WTC11 (cell line): ENCODE measurements around the gene NIT2. TPM values are rescaled to one million over a fixed set of nuclear protein-coding genes. Genes with fewer than 3 reads are reported as not detected.

Source experiments
- ATAC-seq: fragments of 200-7000 bp; cut with Tn5 transposase; 2 replicates; pipeline ENCODE4 v1.10.0; 2021; ENCODE audit warnings: mild to moderate bottlenecking, moderate library complexity
- CTCF ChIA-PET: fragments of 300-600 bp; sonication (Branson Sonifier 250); formaldehyde crosslinking; loops from one replicate; lab custom pipeline; 2021; ENCODE audit warnings: antibody characterized with exemption; lab: Charles Lee
- POLR2A ChIA-PET: fragments of 350-600 bp; sonication (Branson Sonifier 250); formaldehyde crosslinking; loops from one replicate; lab custom pipeline; 2021; ENCODE audit warnings: antibody characterized with exemption; lab: Charles Lee
- DNase-seq: peaks from one replicate; pipeline ENCODE4 v3.0.0; 2021; ENCODE audit warnings: low spot score
- H3K27ac Mint-ChIP-seq: 2 replicates; pipeline ENCODE4 v1.8.0; 2021; ENCODE audit warnings: mixed read lengths
- H3K27me3 Mint-ChIP-seq: 2 replicates; pipeline ENCODE4 v1.8.0; 2021; ENCODE audit warnings: low read depth, mild to moderate bottlenecking, moderate library complexity, mixed read lengths
- H3K36me3 Mint-ChIP-seq: 2 replicates; pipeline ENCODE4 v1.8.0; 2021; ENCODE audit warnings: mixed read lengths
- H3K4me1 Mint-ChIP-seq: 2 replicates; pipeline ENCODE4 v1.8.0; 2022; ENCODE audit warnings: mixed read lengths
- H3K4me3 Mint-ChIP-seq: 2 replicates; pipeline ENCODE4 v1.8.0; 2021; ENCODE audit warnings: mild to moderate bottlenecking, moderate library complexity, mixed read lengths
- H3K9me3 Mint-ChIP-seq: 2 replicates; pipeline ENCODE4 v1.8.0; 2021; ENCODE audit warnings: mixed read lengths
- CBFB ChIP-seq: sonication (generic); formaldehyde crosslinking; IDR thresholded peaks from 2 replicates; pipeline ENCODE4 v1.8.1; 2022; ENCODE audit warnings: mild to moderate bottlenecking, low read depth, missing genetic modification reagents
- ELF4 ChIP-seq: sonication (generic); formaldehyde crosslinking; IDR thresholded peaks from 2 replicates; pipeline ENCODE4 v1.8.1; 2022; ENCODE audit warnings: low read depth, mild to moderate bottlenecking, moderate library complexity, missing genetic modification reagents
- ESRRA ChIP-seq: sonication (generic); formaldehyde crosslinking; IDR thresholded peaks from 2 replicates; pipeline ENCODE4 v1.8.1; 2022; ENCODE audit warnings: mild to moderate bottlenecking, missing genetic modification reagents, borderline replicate concordance
- ETV6 ChIP-seq: sonication (generic); formaldehyde crosslinking; IDR thresholded peaks from 2 replicates; pipeline ENCODE4 v1.8.1; 2022; ENCODE audit warnings: mild to moderate bottlenecking, missing genetic modification reagents
- IRF2 ChIP-seq: sonication (generic); formaldehyde crosslinking; IDR thresholded peaks from 2 replicates; pipeline ENCODE4 v1.8.0; 2022; ENCODE audit warnings: low read depth, missing genetic modification reagents, borderline replicate concordance
- JAZF1 ChIP-seq: fragments of 250-450 bp; sonication (Bioruptor Pico); IDR thresholded peaks from 2 replicates; pipeline ENCODE4 v1.9.0; 2021; ENCODE audit warnings: moderate library complexity, mild to moderate bottlenecking, inconsistent platforms
- NFYB ChIP-seq: sonication (generic); formaldehyde crosslinking; conservative IDR thresholded peaks from 2 replicates; pipeline ENCODE4 v1.8.0; 2022; ENCODE audit warnings: low read depth, missing genetic modification reagents
- RORB ChIP-seq: fragments of 250-450 bp; sonication (Bioruptor Pico); IDR thresholded peaks from 2 replicates; pipeline ENCODE4 v1.9.0; 2021; ENCODE audit warnings: mild to moderate bottlenecking
- TCF7 ChIP-seq: sonication (generic); formaldehyde crosslinking; IDR thresholded peaks from 2 replicates; pipeline ENCODE4 v1.8.0; 2022; ENCODE audit warnings: mild to moderate bottlenecking, low read depth, missing genetic modification reagents, moderate library complexity
- TEAD1 ChIP-seq: sonication (generic); formaldehyde crosslinking; IDR thresholded peaks from 2 replicates; pipeline ENCODE4 v1.8.0; 2022; ENCODE audit warnings: mild to moderate bottlenecking, missing genetic modification reagents
- TEAD4 ChIP-seq: sonication (generic); formaldehyde crosslinking; IDR thresholded peaks from 2 replicates; pipeline ENCODE4 v1.8.0; 2022; ENCODE audit warnings: mild to moderate bottlenecking, missing genetic modification reagents
- TP53 ChIP-seq: sonication (generic); formaldehyde crosslinking; IDR thresholded peaks from 2 replicates; pipeline ENCODE4 v1.8.1; 2023; ENCODE audit warnings: mild to moderate bottlenecking, missing genetic modification reagents
- ZNF121 ChIP-seq: sonication (generic); formaldehyde crosslinking; IDR thresholded peaks from 2 replicates; pipeline ENCODE4 v1.8.0; 2023; ENCODE audit warnings: missing genetic modification reagents
- ZNF416 ChIP-seq: fragments of 250-450 bp; sonication (Bioruptor Pico); IDR thresholded peaks from 2 replicates; pipeline ENCODE4 v1.9.0; 2021; ENCODE audit warnings: mild to moderate bottlenecking, inconsistent platforms
- total RNA-seq: library from RNA; stranded (reverse); gene quantifications from 3 replicates; pipeline ENCODE4 v1.2.3, GENCODE V29; 2021
- TF ChIP-seq, protein P1 (sequence below): sonication (generic); formaldehyde crosslinking; IDR thresholded peaks from 2 replicates; pipeline ENCODE4 v1.8.1; 2022; ENCODE audit warnings: low read depth, missing genetic modification reagents, borderline replicate concordance
- TF ChIP-seq, protein P2 (sequence below): sonication (generic); formaldehyde crosslinking; IDR thresholded peaks from 2 replicates; pipeline ENCODE4 v1.8.1; 2023; ENCODE audit warnings: mild to moderate bottlenecking, missing genetic modification reagents
- TF ChIP-seq, protein P3 (sequence below): sonication (generic); formaldehyde crosslinking; IDR thresholded peaks from 2 replicates; pipeline ENCODE4 v1.8.0; 2023; ENCODE audit warnings: missing genetic modification reagents
- TF ChIP-seq, protein P4 (sequence below): sonication (generic); formaldehyde crosslinking; IDR thresholded peaks from 2 replicates; pipeline ENCODE4 v1.8.1; 2023; ENCODE audit warnings: mild to moderate bottlenecking, missing genetic modification reagents, moderate library complexity
- TF ChIP-seq, protein P5 (sequence below): sonication (generic); formaldehyde crosslinking; IDR thresholded peaks from 2 replicates; pipeline ENCODE4 v1.8.1; 2022; ENCODE audit warnings: mild to moderate bottlenecking, moderate library complexity, missing genetic modification reagents
- TF ChIP-seq, protein P6 (sequence below): sonication (generic); formaldehyde crosslinking; IDR thresholded peaks from 2 replicates; pipeline ENCODE4 v1.8.1; 2022; ENCODE audit warnings: missing genetic modification reagents, borderline replicate concordance
- TF ChIP-seq, protein P7 (sequence below): fragments of 250-450 bp; sonication (Bioruptor Pico); IDR thresholded peaks from 2 replicates; pipeline ENCODE4 v1.8.0; 2021; ENCODE audit warnings: mild to moderate bottlenecking

NIT2 gene
- total RNA-seq, 1 experiment from 2014 or later, result 27.3 TPM

DNA sequence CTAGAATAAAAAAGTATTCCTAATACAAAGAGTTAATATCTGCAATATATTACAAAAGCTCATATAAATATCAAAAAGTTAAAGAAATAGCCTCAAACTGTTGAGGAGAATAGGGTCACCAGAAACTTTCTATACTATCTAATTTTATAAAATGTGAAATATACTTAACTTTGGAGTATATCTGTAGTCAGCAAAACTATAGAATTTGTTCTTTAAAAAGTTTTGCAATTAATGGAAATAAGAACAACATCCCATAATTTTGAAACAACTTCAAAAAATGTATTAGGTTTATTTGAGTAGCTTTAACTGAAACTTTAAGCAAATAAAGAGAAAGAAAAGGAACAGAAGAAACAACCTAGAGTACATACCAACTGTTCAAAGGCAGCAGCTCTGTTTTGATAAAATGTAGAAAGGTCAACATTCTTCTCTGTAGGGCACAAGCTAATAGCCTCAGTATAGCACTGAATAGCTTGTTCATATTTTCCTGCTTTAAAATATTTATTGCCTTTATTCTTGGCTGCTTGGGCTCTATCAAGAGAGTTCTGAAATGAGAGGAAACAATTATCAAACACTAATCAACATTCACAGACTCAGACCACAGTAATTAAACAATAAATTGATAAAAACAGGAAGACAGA is 52.0 kb downstream of the NIT2 start (continued):
- TF ChIP-seq, protein P1, sequence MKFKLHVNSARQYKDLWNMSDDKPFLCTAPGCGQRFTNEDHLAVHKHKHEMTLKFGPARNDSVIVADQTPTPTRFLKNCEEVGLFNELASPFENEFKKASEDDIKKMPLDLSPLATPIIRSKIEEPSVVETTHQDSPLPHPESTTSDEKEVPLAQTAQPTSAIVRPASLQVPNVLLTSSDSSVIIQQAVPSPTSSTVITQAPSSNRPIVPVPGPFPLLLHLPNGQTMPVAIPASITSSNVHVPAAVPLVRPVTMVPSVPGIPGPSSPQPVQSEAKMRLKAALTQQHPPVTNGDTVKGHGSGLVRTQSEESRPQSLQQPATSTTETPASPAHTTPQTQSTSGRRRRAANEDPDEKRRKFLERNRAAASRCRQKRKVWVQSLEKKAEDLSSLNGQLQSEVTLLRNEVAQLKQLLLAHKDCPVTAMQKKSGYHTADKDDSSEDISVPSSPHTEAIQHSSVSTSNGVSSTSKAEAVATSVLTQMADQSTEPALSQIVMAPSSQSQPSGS (CRISPR knock-in tag), result no peak
- TF ChIP-seq ZNF416 (CRISPR knock-in tag), result no peak
- TF ChIP-seq, all 79 proteins: peak for 0

DNA sequence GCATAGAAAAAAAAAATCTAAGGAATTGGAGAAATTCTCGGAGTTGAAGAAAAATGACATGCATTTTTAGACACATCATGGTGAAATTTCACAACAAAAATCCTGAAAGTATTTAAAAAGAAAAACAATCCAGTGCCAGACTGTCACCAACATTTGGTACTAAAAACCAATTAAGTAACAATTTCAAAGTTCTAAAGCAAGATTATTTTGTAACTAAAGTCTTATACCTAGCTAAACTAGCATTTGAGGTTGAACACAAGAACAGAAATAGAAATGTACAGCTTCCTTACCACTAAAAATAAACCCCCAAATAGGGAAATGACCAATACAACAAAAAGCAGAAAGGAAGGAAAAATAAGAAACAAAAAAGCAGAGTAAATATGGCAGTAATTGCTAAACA is 54.5 kb downstream of the NIT2 start:
- H3K9me3 Mint-ChIP-seq, result peaks cover 11% of the 10 kb centered on the region
- peaks cover 5% of the 10 kb centered on the region for H3K4me1 Mint-ChIP-seq
- DNase-seq, result no peak
- no peak overlapping the region for H3K4me3 Mint-ChIP-seq
- TF ChIP-seq TEAD1 (CRISPR knock-in tag) (no peak), TP53 (CRISPR knock-in tag) (no peak), IRF2 (CRISPR knock-in tag) (no peak), ZNF416 (CRISPR knock-in tag) (no peak), JAZF1 (CRISPR knock-in tag) (no peak), CBFB (CRISPR knock-in tag) (no peak), RORB (CRISPR knock-in tag) (no peak), TCF7 (CRISPR knock-in tag) (no peak)
- TF ChIP-seq, protein P2, sequence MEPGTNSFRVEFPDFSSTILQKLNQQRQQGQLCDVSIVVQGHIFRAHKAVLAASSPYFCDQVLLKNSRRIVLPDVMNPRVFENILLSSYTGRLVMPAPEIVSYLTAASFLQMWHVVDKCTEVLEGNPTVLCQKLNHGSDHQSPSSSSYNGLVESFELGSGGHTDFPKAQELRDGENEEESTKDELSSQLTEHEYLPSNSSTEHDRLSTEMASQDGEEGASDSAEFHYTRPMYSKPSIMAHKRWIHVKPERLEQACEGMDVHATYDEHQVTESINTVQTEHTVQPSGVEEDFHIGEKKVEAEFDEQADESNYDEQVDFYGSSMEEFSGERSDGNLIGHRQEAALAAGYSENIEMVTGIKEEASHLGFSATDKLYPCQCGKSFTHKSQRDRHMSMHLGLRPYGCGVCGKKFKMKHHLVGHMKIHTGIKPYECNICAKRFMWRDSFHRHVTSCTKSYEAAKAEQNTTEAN (CRISPR knock-in tag), result no peak
- TF ChIP-seq, protein P3, sequence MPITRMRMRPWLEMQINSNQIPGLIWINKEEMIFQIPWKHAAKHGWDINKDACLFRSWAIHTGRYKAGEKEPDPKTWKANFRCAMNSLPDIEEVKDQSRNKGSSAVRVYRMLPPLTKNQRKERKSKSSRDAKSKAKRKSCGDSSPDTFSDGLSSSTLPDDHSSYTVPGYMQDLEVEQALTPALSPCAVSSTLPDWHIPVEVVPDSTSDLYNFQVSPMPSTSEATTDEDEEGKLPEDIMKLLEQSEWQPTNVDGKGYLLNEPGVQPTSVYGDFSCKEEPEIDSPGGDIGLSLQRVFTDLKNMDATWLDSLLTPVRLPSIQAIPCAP (CRISPR knock-in tag), result no peak
- TF ChIP-seq, protein P4, sequence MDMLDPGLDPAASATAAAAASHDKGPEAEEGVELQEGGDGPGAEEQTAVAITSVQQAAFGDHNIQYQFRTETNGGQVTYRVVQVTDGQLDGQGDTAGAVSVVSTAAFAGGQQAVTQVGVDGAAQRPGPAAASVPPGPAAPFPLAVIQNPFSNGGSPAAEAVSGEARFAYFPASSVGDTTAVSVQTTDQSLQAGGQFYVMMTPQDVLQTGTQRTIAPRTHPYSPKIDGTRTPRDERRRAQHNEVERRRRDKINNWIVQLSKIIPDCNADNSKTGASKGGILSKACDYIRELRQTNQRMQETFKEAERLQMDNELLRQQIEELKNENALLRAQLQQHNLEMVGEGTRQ (CRISPR knock-in tag), result no peak
- TF ChIP-seq, protein P5, sequence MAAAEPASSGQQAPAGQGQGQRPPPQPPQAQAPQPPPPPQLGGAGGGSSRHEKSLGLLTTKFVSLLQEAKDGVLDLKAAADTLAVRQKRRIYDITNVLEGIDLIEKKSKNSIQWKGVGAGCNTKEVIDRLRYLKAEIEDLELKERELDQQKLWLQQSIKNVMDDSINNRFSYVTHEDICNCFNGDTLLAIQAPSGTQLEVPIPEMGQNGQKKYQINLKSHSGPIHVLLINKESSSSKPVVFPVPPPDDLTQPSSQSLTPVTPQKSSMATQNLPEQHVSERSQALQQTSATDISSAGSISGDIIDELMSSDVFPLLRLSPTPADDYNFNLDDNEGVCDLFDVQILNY (CRISPR knock-in tag), result no peak
- no peak overlapping the region for H3K27ac Mint-ChIP-seq
- no peaks in the 10 kb centered on the region for H3K27me3 Mint-ChIP-seq
- peaks cover 35% of the 10 kb centered on the region for H3K36me3 Mint-ChIP-seq
- ATAC-seq, result no peak
- ChIA-PET CTCF (no interaction called here), POLR2A (no interaction called here)

DNA sequence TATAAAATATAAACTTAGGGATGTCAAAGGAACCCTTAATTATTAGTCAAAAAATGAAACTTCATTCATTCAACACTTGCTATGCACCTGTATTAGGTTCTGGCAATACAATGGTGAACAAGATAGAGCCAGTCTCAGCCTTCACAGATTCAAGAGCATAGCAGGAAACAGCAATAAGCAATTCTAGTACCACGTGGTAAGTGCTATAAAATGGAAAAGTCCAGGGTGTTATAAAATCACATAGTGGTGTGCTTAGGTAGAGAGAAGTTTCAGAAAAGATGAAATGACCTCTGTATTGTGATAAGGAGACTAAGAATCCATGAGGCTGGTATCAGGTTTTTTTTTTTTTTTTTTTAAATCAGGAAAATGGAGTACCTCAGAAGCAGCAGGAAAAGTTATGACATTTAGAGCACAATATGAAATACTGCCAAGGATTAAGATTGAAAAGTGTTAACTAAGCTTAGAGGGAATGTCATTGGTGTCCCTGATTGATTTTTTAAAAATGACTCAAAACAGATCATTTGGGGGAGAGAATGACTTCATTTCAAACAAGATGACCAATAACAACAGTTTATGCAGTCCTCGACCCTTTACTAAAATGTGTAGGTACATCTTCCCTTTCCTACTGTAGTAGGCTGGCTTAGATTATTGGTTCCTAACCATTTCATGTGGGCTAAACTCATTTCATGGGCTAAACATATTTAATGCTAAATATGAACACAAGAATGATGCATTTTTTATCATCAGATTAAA is 61.3 kb downstream of the NIT2 start:
- Mint-ChIP-seq H3K36me3 (no peaks in the 10 kb centered on the region), H3K27me3 (no peaks in the 10 kb centered on the region), H3K27ac (peak overlapping the region; percentile 68; the same call in 1 of the 2 replicates), H3K9me3 (no peaks in the 10 kb centered on the region), H3K4me3 (no peak overlapping the region), H3K4me1 (peaks cover 34% of the 10 kb centered on the region)
- TF ChIP-seq, protein P6, sequence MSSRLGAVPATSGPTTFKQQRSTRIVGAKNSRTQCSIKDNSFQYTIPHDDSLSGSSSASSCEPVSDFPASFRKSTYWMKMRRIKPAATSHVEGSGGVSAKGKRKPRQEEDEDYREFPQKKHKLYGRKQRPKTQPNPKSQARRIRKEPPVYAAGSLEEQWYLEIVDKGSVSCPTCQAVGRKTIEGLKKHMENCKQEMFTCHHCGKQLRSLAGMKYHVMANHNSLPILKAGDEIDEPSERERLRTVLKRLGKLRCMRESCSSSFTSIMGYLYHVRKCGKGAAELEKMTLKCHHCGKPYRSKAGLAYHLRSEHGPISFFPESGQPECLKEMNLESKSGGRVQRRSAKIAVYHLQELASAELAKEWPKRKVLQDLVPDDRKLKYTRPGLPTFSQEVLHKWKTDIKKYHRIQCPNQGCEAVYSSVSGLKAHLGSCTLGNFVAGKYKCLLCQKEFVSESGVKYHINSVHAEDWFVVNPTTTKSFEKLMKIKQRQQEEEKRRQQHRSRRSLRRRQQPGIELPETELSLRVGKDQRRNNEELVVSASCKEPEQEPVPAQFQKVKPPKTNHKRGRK (CRISPR knock-in tag), result no peak
- no peak for TF ChIP-seq ETV6 (CRISPR knock-in tag)
- TF ChIP-seq CBFB (CRISPR knock-in tag), result no peak
- no peak for TF ChIP-seq ELF4 (CRISPR knock-in tag)
- no peak for TF ChIP-seq TEAD4
- no peak for TF ChIP-seq ESRRA (CRISPR knock-in tag)
- TF ChIP-seq NFYB (CRISPR knock-in tag), result no peak
- TF ChIP-seq, protein P7, sequence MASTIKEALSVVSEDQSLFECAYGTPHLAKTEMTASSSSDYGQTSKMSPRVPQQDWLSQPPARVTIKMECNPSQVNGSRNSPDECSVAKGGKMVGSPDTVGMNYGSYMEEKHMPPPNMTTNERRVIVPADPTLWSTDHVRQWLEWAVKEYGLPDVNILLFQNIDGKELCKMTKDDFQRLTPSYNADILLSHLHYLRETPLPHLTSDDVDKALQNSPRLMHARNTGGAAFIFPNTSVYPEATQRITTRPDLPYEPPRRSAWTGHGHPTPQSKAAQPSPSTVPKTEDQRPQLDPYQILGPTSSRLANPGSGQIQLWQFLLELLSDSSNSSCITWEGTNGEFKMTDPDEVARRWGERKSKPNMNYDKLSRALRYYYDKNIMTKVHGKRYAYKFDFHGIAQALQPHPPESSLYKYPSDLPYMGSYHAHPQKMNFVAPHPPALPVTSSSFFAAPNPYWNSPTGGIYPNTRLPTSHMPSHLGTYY (CRISPR knock-in tag), result no peak
- TF ChIP-seq ZNF121 (CRISPR knock-in tag), result no peak
- POLR2A ChIA-PET, result interaction anchor here (0.5 kb wide), 1 partner anchor 572 kb away, joined by 4 read pairs; no protein-coding TSS in a partner anchor
- CTCF ChIA-PET, result no interaction called here
- ATAC-seq (no peak), DNase-seq (no peak)
